Progenitor cell of endocrine pancreas (in vitro differentiated cells): ENCODE results near the gene TRIM54. TPM values are rescaled to one million over a fixed set of nuclear protein-coding genes. Genes with fewer than 3 reads are reported as not detected.

ENCODE experiments used
- DNase-seq: peaks from one replicate; pipeline ENCODE4 v3.0.0; 2021; ENCODE audit warnings: low spot score; ENCODE audit not compliant: unreplicated experiment
- H3K27ac Mint-ChIP-seq: 2 replicates; pipeline ENCODE4 v1.8.0; 2021; ENCODE audit warnings: mild to moderate bottlenecking, moderate library complexity, mixed read lengths
- H3K27me3 Mint-ChIP-seq: 2 replicates; pipeline ENCODE4 v1.8.0; 2021; ENCODE audit warnings: mixed read lengths
- H3K36me3 Mint-ChIP-seq: 2 replicates; pipeline ENCODE4 v1.8.0; 2022; ENCODE audit warnings: mixed read lengths; ENCODE audit not compliant: insufficient read depth
- H3K4me1 Mint-ChIP-seq: 2 replicates; pipeline ENCODE4 v1.8.0; 2021; ENCODE audit warnings: low read depth, mixed read lengths
- H3K4me3 Mint-ChIP-seq: 2 replicates; pipeline ENCODE4 v1.8.0; 2021; ENCODE audit warnings: low read depth, mild to moderate bottlenecking, moderate library complexity, mixed read lengths
- H3K9me3 Mint-ChIP-seq: 2 replicates; pipeline ENCODE4 v1.8.0; 2021; ENCODE audit warnings: low read depth, mixed read lengths
- total RNA-seq: library from RNA; stranded (reverse); gene quantifications from 2 replicates; pipeline ENCODE4 v1.2.1, GENCODE V29; 2021
- TF ChIP-seq, protein P1 (sequence below): fragments of 200-600 bp; sonication (generic); IDR thresholded peaks from one replicate; pipeline ENCODE4 v1.5.0; 2021; ENCODE audit warnings: antibody characterized with exemption, mild to moderate bottlenecking; ENCODE audit not compliant: unreplicated experiment

Gene TRIM54
- total RNA-seq, 1 donor from 2014 or later, result not detected

DNA sequence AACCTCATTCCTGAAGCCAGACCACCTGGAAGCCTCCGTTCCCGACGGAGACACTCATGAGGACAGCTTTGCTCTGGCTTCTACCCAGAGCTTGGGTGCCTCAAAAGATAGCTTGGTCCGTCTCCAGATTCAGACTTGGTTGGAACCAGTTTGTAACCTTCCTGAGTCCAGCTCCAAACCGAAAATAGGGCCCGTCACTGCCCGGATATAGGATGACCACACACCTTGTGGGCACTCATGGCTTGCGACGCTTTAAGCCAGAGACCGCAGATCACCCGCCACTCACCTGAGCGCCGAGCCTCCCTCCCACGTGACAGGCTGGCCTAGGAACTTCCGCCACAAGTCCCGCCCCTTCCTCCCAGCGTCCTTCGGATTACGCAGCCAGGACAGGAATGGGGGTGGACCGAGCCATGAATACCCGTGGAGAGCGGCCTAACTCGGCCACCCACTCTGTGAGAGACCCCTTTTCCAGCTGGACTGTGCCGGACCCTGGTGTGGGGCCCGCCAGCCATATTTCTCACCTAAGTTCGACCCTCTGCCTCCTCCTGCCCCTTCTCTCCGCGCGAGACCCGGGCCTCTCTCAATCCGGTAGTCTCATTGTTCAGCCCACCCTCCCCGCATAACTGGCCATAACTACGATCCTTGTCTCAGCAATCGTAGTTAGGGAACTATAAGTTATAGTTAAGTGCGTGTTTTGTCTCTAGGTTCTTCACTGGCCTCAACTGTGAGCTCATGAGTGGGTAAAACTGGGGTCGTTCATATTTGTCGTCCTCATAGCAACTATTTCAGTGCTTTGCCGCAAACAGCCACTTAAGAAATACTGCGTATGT, 40.8 kb downstream of the TRIM54 start, which contains the start of gene MPV17:
TSS of gene MPV17 (minus strand) at position 332 of the 830 bp plus-strand sequence. CDS start 580 bp downstream, outside the sequence.
- DNase-seq, result peak; percentile 80
- H3K36me3 Mint-ChIP-seq, result peaks cover 15% of the 10 kb centered on the region
- H3K27me3 Mint-ChIP-seq, result no peaks in the 10 kb centered on the region
- H3K9me3 Mint-ChIP-seq, result no peaks in the 10 kb centered on the region
- peaks cover 11% of the 10 kb centered on the region for H3K4me1 Mint-ChIP-seq
- peak within 1 kb of the TSS; percentile 89 for H3K4me3 Mint-ChIP-seq
- TF ChIP-seq, protein P1, sequence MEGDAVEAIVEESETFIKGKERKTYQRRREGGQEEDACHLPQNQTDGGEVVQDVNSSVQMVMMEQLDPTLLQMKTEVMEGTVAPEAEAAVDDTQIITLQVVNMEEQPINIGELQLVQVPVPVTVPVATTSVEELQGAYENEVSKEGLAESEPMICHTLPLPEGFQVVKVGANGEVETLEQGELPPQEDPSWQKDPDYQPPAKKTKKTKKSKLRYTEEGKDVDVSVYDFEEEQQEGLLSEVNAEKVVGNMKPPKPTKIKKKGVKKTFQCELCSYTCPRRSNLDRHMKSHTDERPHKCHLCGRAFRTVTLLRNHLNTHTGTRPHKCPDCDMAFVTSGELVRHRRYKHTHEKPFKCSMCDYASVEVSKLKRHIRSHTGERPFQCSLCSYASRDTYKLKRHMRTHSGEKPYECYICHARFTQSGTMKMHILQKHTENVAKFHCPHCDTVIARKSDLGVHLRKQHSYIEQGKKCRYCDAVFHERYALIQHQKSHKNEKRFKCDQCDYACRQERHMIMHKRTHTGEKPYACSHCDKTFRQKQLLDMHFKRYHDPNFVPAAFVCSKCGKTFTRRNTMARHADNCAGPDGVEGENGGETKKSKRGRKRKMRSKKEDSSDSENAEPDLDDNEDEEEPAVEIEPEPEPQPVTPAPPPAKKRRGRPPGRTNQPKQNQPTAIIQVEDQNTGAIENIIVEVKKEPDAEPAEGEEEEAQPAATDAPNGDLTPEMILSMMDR, result no peak
- peak within 1 kb of the TSS; percentile 99 for H3K27ac Mint-ChIP-seq

DNA sequence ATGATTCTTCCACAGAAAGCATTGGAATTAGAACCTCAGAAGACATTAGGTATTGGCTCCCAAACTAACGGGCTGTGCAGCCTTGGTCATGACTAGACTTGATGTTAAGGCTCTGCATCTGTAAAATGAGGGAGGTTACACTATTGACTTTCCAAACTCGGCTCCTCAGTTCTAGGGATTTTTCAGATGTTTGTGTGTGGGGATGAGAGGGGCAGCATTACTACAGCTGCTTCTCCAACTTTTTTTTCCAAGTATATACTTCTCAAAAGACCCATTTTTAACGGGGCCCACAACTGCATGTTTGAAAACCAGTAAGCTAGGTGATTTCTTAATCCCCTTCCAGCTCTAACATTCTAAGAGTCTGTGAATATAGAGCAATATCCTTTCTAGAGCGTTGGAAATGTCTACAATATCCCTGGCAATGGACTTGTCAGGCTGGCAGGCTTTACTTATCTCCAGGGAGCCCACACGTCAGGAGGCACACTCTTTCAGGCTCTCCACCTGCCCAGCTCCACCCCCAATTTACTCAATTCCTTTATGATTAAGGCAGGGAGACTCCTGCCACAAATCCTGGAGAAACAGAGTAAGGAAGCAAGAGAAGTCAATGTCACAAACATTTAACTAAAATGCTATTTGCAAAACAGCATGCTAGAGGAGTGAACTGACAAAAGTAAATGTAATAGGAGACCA, 41.5 kb downstream of the TRIM54 start:
- peaks cover 18% of the 10 kb centered on the region for H3K36me3 Mint-ChIP-seq

DNA sequence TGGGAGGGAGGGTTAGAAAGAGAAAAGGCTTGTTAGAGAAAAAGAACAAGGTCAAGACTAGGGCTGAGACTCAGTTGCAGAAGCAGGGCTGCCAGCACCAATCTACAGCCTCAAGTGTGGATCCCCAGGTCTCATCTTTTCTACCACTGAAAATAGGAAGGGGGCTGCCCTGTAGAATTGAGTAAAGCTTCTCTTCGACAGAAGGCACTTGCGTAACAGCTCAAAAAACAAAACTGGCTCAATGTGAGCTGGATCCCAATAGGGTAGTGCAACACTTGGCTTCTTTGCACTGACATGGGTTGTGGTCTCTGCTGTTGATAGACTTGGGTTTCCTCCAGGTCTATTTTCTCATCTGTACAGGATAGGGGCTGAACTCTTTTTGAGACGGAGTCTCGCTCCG, 42.5 kb downstream of the TRIM54 start:
- no peaks in the 10 kb centered on the region for H3K9me3 Mint-ChIP-seq

More for the DNA sequence above, 41.5 kb downstream of the TRIM54 start:
- Mint-ChIP-seq H3K27ac (peak overlapping the region; percentile 99), H3K4me1 (peaks cover 11% of the 10 kb centered on the region), H3K27me3 (no peaks in the 10 kb centered on the region), H3K4me3 (peak overlapping the region; percentile 89), H3K9me3 (no peaks in the 10 kb centered on the region)
- TF ChIP-seq, protein P1, result no peak
- DNase-seq, result no peak

DNA sequence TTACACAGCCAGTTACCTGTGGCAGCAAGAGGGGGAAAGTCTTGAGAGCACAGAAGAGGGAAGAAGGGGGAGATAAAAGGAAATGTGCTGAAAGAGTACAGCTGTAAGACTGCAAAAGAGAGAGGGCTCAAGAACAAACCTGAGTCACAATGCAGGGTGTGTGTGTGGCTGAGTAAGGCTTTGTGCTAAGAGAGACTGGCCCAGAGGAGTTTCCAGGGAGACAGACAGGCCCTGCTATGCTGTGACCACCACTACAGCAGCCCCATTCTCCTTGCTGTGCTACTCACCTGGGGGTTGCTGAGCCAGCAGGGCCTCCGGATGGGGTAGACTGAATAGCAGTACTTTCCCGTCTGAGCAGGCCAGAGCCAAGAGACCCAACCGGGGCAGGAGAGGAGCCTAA, 53.1 kb downstream of the TRIM54 start:
- Mint-ChIP-seq H3K9me3 (no peaks in the 10 kb centered on the region), H3K4me1 (no peaks in the 10 kb centered on the region), H3K27ac (no peak overlapping the region), H3K36me3 (peaks cover 24% of the 10 kb centered on the region), H3K4me3 (no peak overlapping the region), H3K27me3 (no peaks in the 10 kb centered on the region)
- TF ChIP-seq, protein P1, result no peak
- DNase-seq, result no peak

More for the DNA sequence above, 42.5 kb downstream of the TRIM54 start:
- no peak for DNase-seq
- no peaks in the 10 kb centered on the region for H3K27me3 Mint-ChIP-seq
- TF ChIP-seq, protein P1, result no peak
- H3K4me1 Mint-ChIP-seq, result peaks cover 11% of the 10 kb centered on the region
- H3K27ac Mint-ChIP-seq, result peak overlapping the region; percentile 12
- peaks cover 22% of the 10 kb centered on the region for H3K36me3 Mint-ChIP-seq
- peak overlapping the region; percentile 40 for H3K4me3 Mint-ChIP-seq

DNA sequence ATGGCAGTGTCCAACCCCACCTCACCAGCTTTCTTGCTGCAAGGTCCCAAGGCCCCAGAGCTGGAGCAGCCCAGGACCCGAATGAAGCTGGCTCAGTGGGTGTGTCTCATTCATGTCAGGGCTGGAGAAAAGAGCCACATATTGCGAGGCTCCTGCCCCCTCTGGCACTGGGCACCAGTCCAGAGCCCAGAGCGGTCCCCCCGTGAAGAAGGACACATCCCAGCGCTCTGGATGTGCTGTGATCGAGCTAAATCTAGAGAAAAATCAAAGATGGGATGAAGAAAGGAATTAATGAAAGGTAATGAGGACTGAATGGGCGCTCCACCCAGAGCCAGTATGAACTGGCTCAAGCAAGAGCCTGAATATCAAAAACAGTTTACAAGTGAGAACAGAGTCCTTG, 53.9 kb downstream of the TRIM54 start:
- H3K4me1 Mint-ChIP-seq, result no peaks in the 10 kb centered on the region
- TF ChIP-seq, protein P1, result no peak
- H3K4me3 Mint-ChIP-seq, result no peak overlapping the region
- no peak for DNase-seq
- H3K27ac Mint-ChIP-seq, result no peak overlapping the region
- no peaks in the 10 kb centered on the region for H3K9me3 Mint-ChIP-seq
- peaks cover 27% of the 10 kb centered on the region for H3K36me3 Mint-ChIP-seq
- H3K27me3 Mint-ChIP-seq, result no peaks in the 10 kb centered on the region
